ENCODE data around the gene PKDCC. TPM values are rescaled to one million over a fixed set of nuclear protein-coding genes. Genes with fewer than 3 reads are reported as not detected.
"Not testable (repeated sequence)": the region's sequence is repeated elsewhere in the genome, so short reads cannot be mapped to it uniquely, and the experiment has no call there.

The PKDCC gene
- polyA plus RNA-seq, 4 donors = 293 to 370 (median 363) TPM

DNA sequence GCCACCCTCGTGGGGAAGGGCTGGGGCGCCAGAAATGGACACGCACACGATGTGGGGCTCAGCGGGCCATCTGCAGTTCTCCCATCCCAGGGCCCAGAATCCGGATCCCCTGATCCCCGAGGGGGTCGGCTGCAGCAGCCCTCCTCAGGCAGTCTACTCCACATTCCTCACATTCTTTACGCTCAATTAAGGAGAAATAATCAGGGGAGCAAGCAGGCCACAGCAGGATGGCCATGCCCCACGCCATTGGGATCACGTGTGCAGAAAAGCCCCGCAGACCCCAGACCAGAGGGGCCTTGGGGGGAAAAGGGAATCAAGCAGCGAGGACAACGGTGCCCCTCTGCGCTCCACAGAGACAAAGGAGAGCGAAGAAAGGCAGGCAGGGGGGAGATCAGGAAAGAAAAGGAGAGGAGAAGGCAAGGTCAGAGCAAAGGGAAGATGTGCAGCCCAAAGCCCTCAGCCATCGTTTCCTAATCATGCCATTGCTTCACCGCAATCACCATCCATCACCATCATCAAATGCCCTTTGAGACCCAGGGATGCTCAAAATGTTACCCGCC, 17.5 kb upstream of the PKDCC start:
- DNase-seq (ENCODE audit: low read depth in 4 of 4, low spot score in 3 of 4) = no peak

- no peak for DNase-seq (ENCODE audit: low read depth in 4 of 4, low spot score in 3 of 4)
Observed at GRCh38 chr2:42030829-42031228, 17.0 kb upstream of the PKDCC start.

GRCh38 chr2:42031281-42032223, 16.3 kb upstream of the PKDCC start:
- DNase-seq (ENCODE audit: low read depth in 4 of 4, low spot score in 3 of 4) = no peak

DNA sequence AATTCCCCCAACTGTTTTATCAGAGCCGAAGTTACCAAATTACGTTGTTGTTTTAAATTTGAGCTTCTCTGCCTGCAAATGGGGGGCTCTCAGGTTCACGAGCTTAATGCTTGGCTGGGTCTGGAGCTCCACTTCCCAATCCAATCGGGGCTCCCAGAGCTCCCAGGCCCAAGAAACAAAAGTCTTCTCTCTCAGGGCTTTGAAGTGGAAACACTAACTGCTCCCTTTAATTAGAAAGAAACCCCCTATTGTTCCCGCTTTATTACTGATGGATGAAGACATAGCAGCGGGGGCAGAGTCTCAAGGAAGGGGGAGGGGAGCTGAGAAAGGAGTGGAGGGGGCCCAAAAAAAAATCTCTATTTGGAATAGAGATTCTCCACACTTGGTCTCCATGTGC, 15.6 kb upstream of the PKDCC start:
- DNase-seq (ENCODE audit: low read depth in 4 of 4, low spot score in 3 of 4) = no peak

GRCh38 chr2:42032745-42033144, 15.1 kb upstream of the PKDCC start:
- no peak for DNase-seq (ENCODE audit: low read depth in 4 of 4, low spot score in 3 of 4)

GRCh38 chr2:42034096-42034495, 13.7 kb upstream of the PKDCC start:
- not testable (repeated sequence) for DNase-seq (ENCODE audit: low read depth in 4 of 4, low spot score in 3 of 4)

GRCh38 chr2:42035241-42035640, 12.6 kb upstream of the PKDCC start:
- DNase-seq (ENCODE audit: low read depth in 4 of 4, low spot score in 3 of 4) = no peak

- no peak for DNase-seq (ENCODE audit: low read depth in 4 of 4, low spot score in 3 of 4)
Observed at GRCh38 chr2:42036413-42036812, 11.4 kb upstream of the PKDCC start.

DNA sequence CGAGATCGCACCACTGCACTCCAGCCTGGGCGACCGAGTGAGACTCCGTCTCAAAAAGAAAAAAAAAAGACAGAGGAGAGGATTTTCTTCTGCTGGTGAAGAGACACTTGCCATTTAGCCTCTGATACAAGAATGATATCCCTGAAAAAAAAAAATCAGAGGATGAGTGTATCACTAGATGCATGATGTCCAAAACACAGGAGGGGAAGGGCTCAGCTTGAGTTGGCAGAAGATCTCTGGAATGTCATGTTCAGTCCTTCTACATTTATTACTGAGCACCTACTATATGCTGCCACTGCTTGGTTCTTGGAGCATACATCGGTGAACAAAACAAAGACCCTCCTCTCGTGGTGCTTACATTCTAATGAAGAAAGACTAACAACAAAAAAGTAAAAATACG, 10.9 kb upstream of the PKDCC start:
- DNase-seq (ENCODE audit: low read depth in 4 of 4, low spot score in 3 of 4) = no peak

- no peak for DNase-seq (ENCODE audit: low read depth in 4 of 4, low spot score in 3 of 4)
Observed at GRCh38 chr2:42040643-42041278, 7.1 kb upstream of the PKDCC start.

DNA sequence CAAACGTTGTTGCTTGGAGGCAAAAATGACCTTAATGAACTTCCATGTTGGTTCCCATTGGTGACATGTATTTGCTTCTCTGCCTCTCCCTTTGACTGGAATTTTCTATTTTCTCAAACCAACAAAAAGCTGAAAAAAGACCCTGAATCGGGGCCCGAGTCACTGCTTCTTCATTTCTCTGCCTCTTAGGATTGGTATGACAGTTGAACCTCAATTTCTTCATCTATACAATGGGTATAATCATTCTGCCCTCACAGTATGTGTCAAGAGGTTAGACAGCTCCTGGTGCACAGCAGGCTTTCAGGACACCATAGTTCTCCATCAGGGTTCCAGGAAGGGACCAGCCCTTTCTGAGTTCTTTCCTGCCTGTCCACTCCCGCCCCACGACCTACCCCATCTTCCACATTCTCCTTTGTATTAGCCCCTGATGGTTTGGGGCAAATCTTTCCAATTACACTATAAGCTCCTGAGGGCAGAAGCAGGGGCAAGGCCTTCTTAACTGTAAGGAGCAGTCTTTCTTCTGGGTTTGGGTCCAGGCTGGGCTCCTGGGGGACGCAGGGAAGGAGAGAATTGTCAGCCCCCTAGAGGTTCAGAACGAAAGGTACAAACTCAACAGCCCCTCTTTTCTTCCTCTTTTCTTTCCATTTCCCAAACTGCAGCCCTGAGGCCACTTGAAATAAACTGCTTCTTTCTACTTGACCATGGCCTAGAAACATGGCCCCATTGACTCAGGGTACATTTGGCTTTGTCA, 6.3 kb upstream of the PKDCC start:
- no peak for DNase-seq (ENCODE audit: low read depth in 4 of 4, low spot score in 3 of 4)

- no peak for DNase-seq (ENCODE audit: low read depth in 4 of 4, low spot score in 3 of 4)
Observed at GRCh38 chr2:42042631-42043355, 5.0 kb upstream of the PKDCC start.

- DNase-seq (ENCODE audit: low read depth in 4 of 4, low spot score in 3 of 4) = no peak
Observed at GRCh38 chr2:42043789-42044394, 3.9 kb upstream of the PKDCC start.

GRCh38 chr2:42044939-42045338, 2.9 kb upstream of the PKDCC start:
- DNase-seq (ENCODE audit: low read depth in 4 of 4, low spot score in 3 of 4) = no peak

DNA sequence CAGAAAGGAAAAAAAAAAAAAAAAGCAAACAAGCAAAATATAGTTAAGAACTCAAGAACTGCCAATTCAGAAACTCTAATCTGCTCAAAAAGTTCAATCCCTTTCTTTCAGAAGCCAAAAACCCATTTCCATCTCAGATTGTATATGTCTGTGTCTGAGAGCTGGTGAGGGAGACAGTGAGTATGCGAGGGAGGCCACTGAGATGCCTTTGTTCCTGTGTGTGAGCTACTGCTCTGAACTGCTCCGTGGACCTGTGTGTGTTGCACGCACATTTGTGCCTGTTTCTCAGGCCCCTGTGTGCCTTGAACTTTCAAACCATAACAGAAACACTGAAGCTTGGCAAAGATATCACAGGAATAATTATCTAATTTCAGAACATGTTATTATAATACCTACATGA, 2.5 kb upstream of the PKDCC start:
- no peak for DNase-seq (ENCODE audit: low read depth in 4 of 4, low spot score in 3 of 4)

DNA sequence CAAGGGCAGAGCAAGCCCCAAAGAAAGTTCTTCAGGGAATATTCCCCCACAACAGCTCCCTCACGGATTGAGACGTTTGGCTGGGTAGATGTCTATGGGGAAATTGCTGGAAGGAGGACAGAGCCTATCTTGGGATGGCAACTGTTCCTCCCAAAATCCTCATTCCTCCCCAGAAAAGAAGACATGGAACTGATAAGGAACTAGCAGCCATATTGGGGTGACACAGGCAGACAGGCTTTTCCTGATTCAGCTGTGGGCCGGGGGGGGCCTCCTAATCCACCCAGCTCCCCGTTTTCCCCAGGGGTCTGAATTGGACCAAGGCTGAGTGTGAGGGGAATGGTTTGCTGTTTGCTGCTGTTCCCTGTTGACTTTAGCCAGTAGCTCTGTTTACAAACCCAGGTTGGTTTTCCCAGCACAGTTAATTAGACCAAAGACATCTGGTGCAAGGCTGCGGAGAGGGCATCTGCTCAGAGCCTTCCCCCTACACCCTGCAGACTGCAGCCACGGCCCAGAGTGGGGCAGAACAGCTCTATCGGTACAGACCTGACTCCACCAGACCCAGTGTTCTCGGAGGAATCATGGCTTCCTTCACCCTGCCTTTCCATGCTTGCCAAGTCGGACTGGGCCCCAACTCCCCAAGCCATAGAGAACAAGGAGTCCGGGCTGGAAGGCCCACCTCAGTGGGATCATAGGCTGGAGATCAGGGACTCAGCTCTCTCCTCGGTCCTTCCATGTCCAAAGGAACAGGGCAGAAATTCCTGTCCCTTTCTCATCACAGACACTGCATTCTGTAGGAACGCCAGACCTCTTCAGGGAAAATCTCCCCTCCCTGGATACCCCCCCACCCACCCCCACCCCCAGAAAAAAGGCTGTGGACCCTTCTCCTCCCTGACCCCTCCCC, 1.7 kb upstream of the PKDCC start:
- no peak for DNase-seq (ENCODE audit: low read depth in 4 of 4, low spot score in 3 of 4)

DNA sequence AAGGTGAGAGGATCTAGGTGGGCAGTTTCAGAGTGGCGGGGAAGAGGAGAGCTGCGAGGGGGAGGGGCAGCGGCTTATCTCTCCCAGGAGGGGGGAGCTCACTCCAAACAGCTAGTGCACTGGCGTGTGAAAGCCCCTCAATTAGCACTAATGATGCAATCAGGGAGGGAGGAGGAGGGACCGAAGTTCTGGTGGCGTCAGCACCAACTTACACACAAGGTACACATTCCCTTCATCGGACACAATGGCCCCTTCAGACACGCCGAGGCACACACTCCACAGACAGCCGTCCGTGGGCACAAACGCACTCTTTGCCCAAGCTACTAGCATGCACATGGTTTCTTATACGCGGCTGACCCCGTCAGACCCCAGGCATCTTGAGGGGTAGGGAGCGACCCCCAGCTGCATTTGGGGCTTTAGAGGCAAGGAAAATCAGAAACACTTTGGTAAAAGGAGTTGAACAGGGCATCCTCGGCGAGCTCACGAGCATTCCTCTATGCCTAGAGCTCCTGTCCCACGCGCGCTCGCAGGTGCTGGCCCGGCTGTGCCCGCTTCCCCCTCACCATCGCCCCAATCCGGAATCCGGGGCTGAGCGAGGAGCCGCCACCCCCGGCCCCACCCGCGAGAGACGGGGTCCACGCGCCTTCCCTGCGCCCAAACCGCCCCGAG, 868 bp upstream of the PKDCC start:
- no peak for DNase-seq (ENCODE audit: low read depth in 4 of 4, low spot score in 3 of 4)
